ENCODE data around the gene PLEKHM1. TPM values are rescaled to one million over a fixed set of nuclear protein-coding genes. Genes with fewer than 3 reads are reported as not detected.

Gene PLEKHM1
- total RNA-seq, 1 donor from 2014 or later: 69.6 TPM

DNA sequence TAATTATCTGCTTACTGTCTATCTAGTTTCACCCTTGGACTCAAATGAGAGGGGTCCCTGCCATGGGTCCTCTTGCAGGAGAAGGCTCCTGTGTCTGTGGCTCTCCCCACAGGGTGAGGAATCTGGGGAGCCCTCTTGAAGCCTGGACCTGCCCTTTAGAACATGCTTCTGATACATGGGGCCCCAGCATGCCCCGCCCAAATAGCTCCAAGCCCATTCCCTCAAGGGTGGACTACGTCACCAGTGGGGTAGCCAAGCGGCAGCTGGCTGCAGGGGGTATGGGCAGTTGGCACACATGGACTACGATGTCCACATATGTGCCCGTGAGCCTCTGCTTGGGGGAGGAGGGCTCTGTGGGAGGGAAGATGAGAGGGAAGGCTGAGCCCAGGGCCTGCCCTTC, 97.1 kb downstream of the PLEKHM1 start:
- Histone ChIP-seq H3K4me1 (peaks cover 9% of the 10 kb centered on the region), H3K4me3 (no peak overlapping the region), H3K27ac (no peak overlapping the region), H3K9me3 (no peaks in the 10 kb centered on the region), H3K27me3 (ENCODE audit: low read depth) (no peaks in the 10 kb centered on the region), H3K36me3 (peaks cover 48% of the 10 kb centered on the region)
- TF ChIP-seq, protein P1, sequence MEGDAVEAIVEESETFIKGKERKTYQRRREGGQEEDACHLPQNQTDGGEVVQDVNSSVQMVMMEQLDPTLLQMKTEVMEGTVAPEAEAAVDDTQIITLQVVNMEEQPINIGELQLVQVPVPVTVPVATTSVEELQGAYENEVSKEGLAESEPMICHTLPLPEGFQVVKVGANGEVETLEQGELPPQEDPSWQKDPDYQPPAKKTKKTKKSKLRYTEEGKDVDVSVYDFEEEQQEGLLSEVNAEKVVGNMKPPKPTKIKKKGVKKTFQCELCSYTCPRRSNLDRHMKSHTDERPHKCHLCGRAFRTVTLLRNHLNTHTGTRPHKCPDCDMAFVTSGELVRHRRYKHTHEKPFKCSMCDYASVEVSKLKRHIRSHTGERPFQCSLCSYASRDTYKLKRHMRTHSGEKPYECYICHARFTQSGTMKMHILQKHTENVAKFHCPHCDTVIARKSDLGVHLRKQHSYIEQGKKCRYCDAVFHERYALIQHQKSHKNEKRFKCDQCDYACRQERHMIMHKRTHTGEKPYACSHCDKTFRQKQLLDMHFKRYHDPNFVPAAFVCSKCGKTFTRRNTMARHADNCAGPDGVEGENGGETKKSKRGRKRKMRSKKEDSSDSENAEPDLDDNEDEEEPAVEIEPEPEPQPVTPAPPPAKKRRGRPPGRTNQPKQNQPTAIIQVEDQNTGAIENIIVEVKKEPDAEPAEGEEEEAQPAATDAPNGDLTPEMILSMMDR (IDR thresholded peaks at IDR 0.05): no peak
- ATAC-seq (no peak), DNase-seq (no peak)
- intact Hi-C loops (cut with DNase I): no loop called here

DNA sequence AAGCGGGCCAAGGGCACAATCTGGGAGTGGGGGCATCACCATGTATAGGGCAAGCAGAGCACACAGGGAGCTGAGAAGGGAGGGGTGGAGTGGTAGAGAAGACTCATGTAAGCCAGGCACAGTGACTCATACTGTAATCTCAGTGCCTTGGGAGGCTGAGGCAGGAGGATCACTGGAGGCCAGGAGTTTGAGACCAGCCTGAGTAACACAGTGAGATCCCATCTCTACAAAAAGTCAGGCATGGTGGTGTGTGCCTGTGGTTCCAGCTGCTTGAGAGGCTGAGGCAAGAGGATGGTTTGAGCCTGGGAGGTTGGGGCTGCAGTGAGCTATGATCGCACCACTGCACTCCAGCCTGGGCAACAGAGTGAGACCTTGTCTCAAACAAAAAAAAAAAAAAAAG, 98.6 kb downstream of the PLEKHM1 start:
- ATAC-seq: no peak
- no peak overlapping the region for H3K27ac ChIP-seq
- no peak overlapping the region for H3K4me3 ChIP-seq
- peaks cover 34% of the 10 kb centered on the region for H3K36me3 ChIP-seq
- H3K4me1 ChIP-seq: peaks cover 9% of the 10 kb centered on the region
- H3K27me3 ChIP-seq (ENCODE audit: low read depth): no peaks in the 10 kb centered on the region
- H3K9me3 ChIP-seq: no peaks in the 10 kb centered on the region
- intact Hi-C loops (cut with DNase I): no loop called here
- TF ChIP-seq, protein P1 (IDR thresholded peaks at IDR 0.05): no peak
- no peak for DNase-seq

DNA sequence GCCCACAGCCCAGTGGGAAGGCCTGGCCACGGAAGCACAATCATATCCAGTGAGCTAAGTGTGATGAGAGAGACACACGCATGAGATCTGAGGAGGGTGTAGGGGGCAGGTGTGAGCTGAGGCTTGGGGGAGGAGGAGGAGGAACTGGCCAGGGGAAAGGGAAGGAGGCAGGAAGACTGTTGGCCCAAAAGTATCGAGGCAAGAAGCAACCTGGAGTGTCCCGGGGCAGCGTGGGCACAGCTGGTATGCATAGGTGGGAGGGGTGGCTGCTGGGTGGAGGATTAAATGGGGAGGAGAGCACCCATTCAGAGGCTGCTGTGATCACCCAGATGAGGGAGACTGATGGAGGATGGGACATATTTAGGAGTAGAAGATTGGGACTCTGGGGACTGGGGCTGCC, 99.2 kb downstream of the PLEKHM1 start:
- Histone ChIP-seq H3K27me3 (ENCODE audit: low read depth) (no peaks in the 10 kb centered on the region), H3K27ac (no peak overlapping the region), H3K36me3 (peaks cover 27% of the 10 kb centered on the region), H3K4me3 (no peak overlapping the region), H3K9me3 (no peaks in the 10 kb centered on the region), H3K4me1 (peaks cover 9% of the 10 kb centered on the region)
- TF ChIP-seq, protein P1 (IDR thresholded peaks at IDR 0.05): no peak
- intact Hi-C loops (cut with DNase I): no loop called here
- no peak for DNase-seq
- ATAC-seq: no peak

DNA sequence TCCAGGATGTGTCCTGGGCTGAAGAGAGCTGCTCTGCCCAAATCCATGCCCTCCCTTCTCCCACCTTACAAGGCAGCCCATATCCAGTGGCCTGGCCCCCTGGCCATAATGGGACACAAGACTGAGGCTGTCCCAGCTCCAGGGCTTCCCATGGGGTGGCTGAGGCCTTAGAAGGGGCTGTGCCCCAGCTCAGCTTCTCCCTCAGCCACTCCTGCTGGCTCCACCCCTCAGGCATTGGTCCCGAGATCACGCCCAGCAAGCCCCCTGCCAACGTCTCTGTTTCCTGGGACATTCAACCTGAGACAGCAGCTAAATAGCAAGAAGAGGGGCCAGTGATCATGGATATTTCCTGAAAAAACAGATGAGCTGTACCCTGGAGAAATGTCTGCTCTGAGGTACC, 101.2 kb downstream of the PLEKHM1 start:
- ATAC-seq (no peak), DNase-seq (no peak)
- Histone ChIP-seq H3K9me3 (no peaks in the 10 kb centered on the region), H3K4me1 (peaks cover 7% of the 10 kb centered on the region), H3K27ac (no peak overlapping the region), H3K27me3 (ENCODE audit: low read depth) (no peaks in the 10 kb centered on the region), H3K4me3 (no peak overlapping the region), H3K36me3 (peaks cover 8% of the 10 kb centered on the region)
- intact Hi-C loops (cut with DNase I): no loop called here
- TF ChIP-seq, protein P1 (IDR thresholded peaks at IDR 0.05): no peak

DNA sequence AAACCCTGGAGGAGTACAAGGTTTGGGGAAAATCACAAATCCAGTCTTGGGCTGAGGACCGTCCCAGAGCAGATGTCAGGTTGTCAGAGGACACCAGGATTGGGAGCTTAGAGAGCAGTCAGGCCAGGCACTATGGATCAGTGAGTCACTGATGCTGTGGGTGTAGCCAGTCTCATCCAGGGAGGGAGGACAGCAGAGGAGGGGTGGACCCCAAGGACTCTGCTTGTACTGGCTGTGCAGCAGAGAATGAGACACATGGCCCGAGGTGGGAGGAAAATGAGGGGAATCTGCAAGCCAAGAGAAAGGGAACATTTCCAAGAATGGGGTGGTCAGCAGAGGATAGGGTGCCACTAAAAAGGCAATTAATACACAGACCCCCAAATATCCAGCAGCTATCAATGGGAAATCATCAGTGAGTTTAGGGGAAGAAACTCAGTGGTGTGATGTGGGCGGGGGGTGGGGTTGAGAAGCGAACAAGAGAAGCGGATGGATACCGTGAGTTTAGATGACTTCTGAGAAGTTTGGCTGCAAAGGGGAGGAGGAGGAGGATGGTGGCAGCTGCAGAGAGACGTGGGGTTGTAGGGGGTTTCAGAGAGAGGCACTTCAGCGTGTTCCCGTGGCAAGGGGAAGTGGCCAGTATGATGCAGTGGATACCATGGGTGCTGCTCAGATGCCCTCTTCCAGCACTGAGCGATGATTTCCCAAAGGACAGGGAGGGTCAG, 101.8 kb downstream of the PLEKHM1 start:
- ATAC-seq (no peak), DNase-seq (no peak)
- intact Hi-C loops (cut with DNase I): no loop called here
- Histone ChIP-seq H3K36me3 (peaks cover 2% of the 10 kb centered on the region), H3K9me3 (no peaks in the 10 kb centered on the region), H3K27me3 (ENCODE audit: low read depth) (no peaks in the 10 kb centered on the region), H3K27ac (no peak overlapping the region), H3K4me3 (no peak overlapping the region), H3K4me1 (peaks cover 7% of the 10 kb centered on the region)
- TF ChIP-seq, protein P1 (IDR thresholded peaks at IDR 0.05): no peak

All from lower lobe of right lung (tissue), 2 donors.